A549 (cell line): ENCODE data around the gene ARHGAP25.

Experiments used
- CEBPB ChIP-seq, 2 experiments: fragments of >200 bp in 1 of 2; sonication (Bioruptor Twin) in 1 of 2; formaldehyde crosslinking in 1 of 2; IDR thresholded peaks; 2 replicates each; pipeline ENCODE4 v1.6.1; 2012 to 2016
- EHMT2 ChIP-seq: fragments of 200-600 bp; sonication (generic); IDR thresholded peaks from 2 replicates; pipeline ENCODE4 v1.6.1; 2016; ENCODE audit warnings: antibody characterized with exemption, low read depth, mild to moderate bottlenecking, moderate library complexity
- ELK1 ChIP-seq: fragments of 150-350 bp; IDR thresholded peaks from 2 replicates; pipeline ENCODE4 v1.6.1; 2014; ENCODE audit warnings: low read depth, mild to moderate bottlenecking, low read length
- MAX ChIP-seq: IDR thresholded peaks from 2 replicates; pipeline ENCODE4 v1.6.1; 2012
- MAZ ChIP-seq: fragments of 150-350 bp; IDR thresholded peaks from 2 replicates; pipeline ENCODE4 v1.6.1; 2014; ENCODE audit warnings: antibody characterized with exemption, low read depth, low read length, borderline replicate concordance
- MYC ChIP-seq: IDR thresholded peaks from 2 replicates; pipeline ENCODE4 v1.6.1; 2012; ENCODE audit warnings: mild to moderate bottlenecking, inconsistent platforms, low read length, improper control_type of control experiment, borderline replicate concordance
- POLR2A ChIP-seq: IDR thresholded peaks from 2 replicates; pipeline ENCODE4 v1.6.1; 2012; ENCODE audit warnings: mild to moderate bottlenecking, low read length
- TF ChIP-seq, protein P1 (sequence below): fragments of >200 bp; sonication (Bioruptor Twin); formaldehyde crosslinking; IDR thresholded peaks from 3 replicates; pipeline ENCODE4 v1.5.1; 2016

GRCh38 chr2:68772109-68772508 is 37.5 kb downstream of the ARHGAP25 start:
- TF ChIP-seq POLR2A (no peak), MAX (no peak), CEBPB (IDR thresholded peaks at IDR 0.05) (no peak), ELK1 (no peak), EHMT2 (no peak), MYC (no peak), MAZ (no peak)
- TF ChIP-seq, protein P1, sequence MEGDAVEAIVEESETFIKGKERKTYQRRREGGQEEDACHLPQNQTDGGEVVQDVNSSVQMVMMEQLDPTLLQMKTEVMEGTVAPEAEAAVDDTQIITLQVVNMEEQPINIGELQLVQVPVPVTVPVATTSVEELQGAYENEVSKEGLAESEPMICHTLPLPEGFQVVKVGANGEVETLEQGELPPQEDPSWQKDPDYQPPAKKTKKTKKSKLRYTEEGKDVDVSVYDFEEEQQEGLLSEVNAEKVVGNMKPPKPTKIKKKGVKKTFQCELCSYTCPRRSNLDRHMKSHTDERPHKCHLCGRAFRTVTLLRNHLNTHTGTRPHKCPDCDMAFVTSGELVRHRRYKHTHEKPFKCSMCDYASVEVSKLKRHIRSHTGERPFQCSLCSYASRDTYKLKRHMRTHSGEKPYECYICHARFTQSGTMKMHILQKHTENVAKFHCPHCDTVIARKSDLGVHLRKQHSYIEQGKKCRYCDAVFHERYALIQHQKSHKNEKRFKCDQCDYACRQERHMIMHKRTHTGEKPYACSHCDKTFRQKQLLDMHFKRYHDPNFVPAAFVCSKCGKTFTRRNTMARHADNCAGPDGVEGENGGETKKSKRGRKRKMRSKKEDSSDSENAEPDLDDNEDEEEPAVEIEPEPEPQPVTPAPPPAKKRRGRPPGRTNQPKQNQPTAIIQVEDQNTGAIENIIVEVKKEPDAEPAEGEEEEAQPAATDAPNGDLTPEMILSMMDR: no peak
